K562 (cell line): ENCODE measurements around the gene CNIH3. TPM values are rescaled to one million over a fixed set of nuclear protein-coding genes. Genes with fewer than 3 reads are reported as not detected.

Experiments used
- CREM ChIP-seq: IDR thresholded peaks from 2 replicates; pipeline ENCODE4 v1.6.1; 2014; ENCODE audit warnings: antibody characterized with exemption, low read depth
- DEAF1 ChIP-seq: fragments of 450-650 bp; formaldehyde crosslinking; IDR thresholded peaks from 2 replicates; pipeline ENCODE4 v1.4.0; 2020; ENCODE audit warnings: mild to moderate bottlenecking, moderate library complexity
- ELF1 ChIP-seq: fragments of 200-800 bp; sonication (Bioruptor generic); IDR thresholded peaks from 2 replicates; pipeline ENCODE4 v1.6.1; 2016; ENCODE audit warnings: missing genetic modification characterization, missing compliant biosample characterization
- HSF4 ChIP-seq: fragments of 250-450 bp; sonication (Bioruptor Pico); IDR thresholded peaks from 2 replicates; pipeline ENCODE4 v2.1.2; 2022; ENCODE audit warnings: mild to moderate bottlenecking, moderate library complexity, borderline replicate concordance
- KAT2B ChIP-seq: IDR thresholded peaks from one replicate; pipeline ENCODE4 v1.6.1; 2012; ENCODE audit warnings: low read depth, mild to moderate bottlenecking, control low read depth, inconsistent platforms, low read length, moderate library complexity
- KLF13 ChIP-seq: fragments of 450-650 bp; IDR thresholded peaks from 2 replicates; pipeline ENCODE4 v1.6.1; 2016; ENCODE audit warnings: missing genetic modification characterization, low read depth, mild to moderate bottlenecking, missing compliant biosample characterization, moderate library complexity, borderline replicate concordance
- PURB ChIP-seq: sonication (generic); formaldehyde crosslinking; IDR thresholded peaks from 2 replicates; pipeline ENCODE4 v1.9.0; 2021; ENCODE audit warnings: low read depth, mild to moderate bottlenecking, missing genetic modification reagents
- RBM22 ChIP-seq: fragments of 200-400 bp; formaldehyde crosslinking; IDR thresholded peaks from 2 replicates; pipeline ENCODE4 v1.6.1; 2018; ENCODE audit warnings: low read length, low read depth; ENCODE audit not compliant: poor library complexity, severe bottlenecking
- REST ChIP-seq, 2 experiments: fragments of 450-650 bp; formaldehyde crosslinking in 1 of 2; IDR thresholded peaks; 2 replicates each; pipeline versions ENCODE4 v1.4.0 to v1.6.1; 2014 to 2020; ENCODE audit warnings: mild to moderate bottlenecking in 2 of 2, borderline replicate concordance in 1 of 2, low read depth in 1 of 2
- ZBED1 ChIP-seq: IDR thresholded peaks from 2 replicates; pipeline ENCODE4 v1.6.1; 2014
- ZNF3 ChIP-seq: fragments of 250-450 bp; sonication (Bioruptor Pico); IDR thresholded peaks from 2 replicates; pipeline ENCODE4 v1.5.0; 2021; ENCODE audit warnings: mild to moderate bottlenecking, moderate library complexity
- ZNF589 ChIP-seq: fragments of 200-800 bp; sonication (Bioruptor generic); IDR thresholded peaks from 2 replicates; pipeline ENCODE4 v1.6.1; 2016; ENCODE audit warnings: low read depth, missing genetic modification characterization, missing compliant biosample characterization
- polyA plus RNA-seq, 8 experiments: library from polyadenylated mRNA; depleted of rRNA in 4 of 8; stranded (reverse) in 5 of 8; unstranded in 3 of 8; fragments of >200 nt; fragmentation: Nextera tagmentation in 2 of 8; fragmentation: Illumina TruSeq in 1 of 8; extraction: Ambion mirVana in 2 of 8; extraction: Trizol in 1 of 8; gene quantifications; 2 replicates each; pipeline versions ENCODE4 v1.2.1 to v1.2.3, GENCODE V29; 2011 to 2014; ENCODE audit warnings: inconsistent platforms in 1 of 8, missing spikeins in 1 of 8
- total RNA-seq, 7 experiments: library from RNA; depleted of rRNA in 6 of 7; stranded (reverse); fragments of >200 nt in 6 of 7; fragmentation: Illumina TruSeq in 2 of 7; extraction: Trizol in 2 of 7; gene quantifications; 2 replicates each; pipeline versions ENCODE4 v1.2.1 to v1.2.3, GENCODE V29; 2011 to 2021; ENCODE audit warnings: low replicate concordance in 1 of 7
- TF ChIP-seq, protein P1 (sequence below): sonication (generic); formaldehyde crosslinking; IDR thresholded peaks from 2 replicates; pipeline ENCODE4 v1.8.0; 2022; ENCODE audit warnings: mild to moderate bottlenecking, missing genetic modification reagents
- TF ChIP-seq, protein P2 (sequence below): fragments of 250-450 bp; sonication (Bioruptor Pico); IDR thresholded peaks from 2 replicates; pipeline ENCODE4 v1.6.1; 2021; ENCODE audit warnings: mild to moderate bottlenecking

Gene CNIH3
- total and polyA plus RNA-seq, 9 of the 15 experiments (the other 6 are each of a cell fraction or from before 2014, with no cell fraction given): 0.14 to 1.8 (median 0.79) TPM

- TF ChIP-seq, protein P1, sequence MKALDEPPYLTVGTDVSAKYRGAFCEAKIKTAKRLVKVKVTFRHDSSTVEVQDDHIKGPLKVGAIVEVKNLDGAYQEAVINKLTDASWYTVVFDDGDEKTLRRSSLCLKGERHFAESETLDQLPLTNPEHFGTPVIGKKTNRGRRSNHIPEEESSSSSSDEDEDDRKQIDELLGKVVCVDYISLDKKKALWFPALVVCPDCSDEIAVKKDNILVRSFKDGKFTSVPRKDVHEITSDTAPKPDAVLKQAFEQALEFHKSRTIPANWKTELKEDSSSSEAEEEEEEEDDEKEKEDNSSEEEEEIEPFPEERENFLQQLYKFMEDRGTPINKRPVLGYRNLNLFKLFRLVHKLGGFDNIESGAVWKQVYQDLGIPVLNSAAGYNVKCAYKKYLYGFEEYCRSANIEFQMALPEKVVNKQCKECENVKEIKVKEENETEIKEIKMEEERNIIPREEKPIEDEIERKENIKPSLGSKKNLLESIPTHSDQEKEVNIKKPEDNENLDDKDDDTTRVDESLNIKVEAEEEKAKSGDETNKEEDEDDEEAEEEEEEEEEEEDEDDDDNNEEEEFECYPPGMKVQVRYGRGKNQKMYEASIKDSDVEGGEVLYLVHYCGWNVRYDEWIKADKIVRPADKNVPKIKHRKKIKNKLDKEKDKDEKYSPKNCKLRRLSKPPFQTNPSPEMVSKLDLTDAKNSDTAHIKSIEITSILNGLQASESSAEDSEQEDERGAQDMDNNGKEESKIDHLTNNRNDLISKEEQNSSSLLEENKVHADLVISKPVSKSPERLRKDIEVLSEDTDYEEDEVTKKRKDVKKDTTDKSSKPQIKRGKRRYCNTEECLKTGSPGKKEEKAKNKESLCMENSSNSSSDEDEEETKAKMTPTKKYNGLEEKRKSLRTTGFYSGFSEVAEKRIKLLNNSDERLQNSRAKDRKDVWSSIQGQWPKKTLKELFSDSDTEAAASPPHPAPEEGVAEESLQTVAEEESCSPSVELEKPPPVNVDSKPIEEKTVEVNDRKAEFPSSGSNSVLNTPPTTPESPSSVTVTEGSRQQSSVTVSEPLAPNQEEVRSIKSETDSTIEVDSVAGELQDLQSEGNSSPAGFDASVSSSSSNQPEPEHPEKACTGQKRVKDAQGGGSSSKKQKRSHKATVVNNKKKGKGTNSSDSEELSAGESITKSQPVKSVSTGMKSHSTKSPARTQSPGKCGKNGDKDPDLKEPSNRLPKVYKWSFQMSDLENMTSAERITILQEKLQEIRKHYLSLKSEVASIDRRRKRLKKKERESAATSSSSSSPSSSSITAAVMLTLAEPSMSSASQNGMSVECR (CRISPR knock-in tag): 0 out of 2 replicates have a peak, but pooled peaks have one; percentile 18
- TF ChIP-seq RBM22: no peak
- no peak for TF ChIP-seq ZNF3 (CRISPR knock-in tag)
- no peak for TF ChIP-seq ZNF589 (CRISPR knock-in tag)
- no peak for TF ChIP-seq ELF1 (tag)
- no peak for TF ChIP-seq CREM
- TF ChIP-seq DEAF1 (CRISPR knock-in tag): peak; percentile 76
- TF ChIP-seq ZBED1: no peak
- no peak for TF ChIP-seq KLF13 (tag)
- TF ChIP-seq, protein P2, sequence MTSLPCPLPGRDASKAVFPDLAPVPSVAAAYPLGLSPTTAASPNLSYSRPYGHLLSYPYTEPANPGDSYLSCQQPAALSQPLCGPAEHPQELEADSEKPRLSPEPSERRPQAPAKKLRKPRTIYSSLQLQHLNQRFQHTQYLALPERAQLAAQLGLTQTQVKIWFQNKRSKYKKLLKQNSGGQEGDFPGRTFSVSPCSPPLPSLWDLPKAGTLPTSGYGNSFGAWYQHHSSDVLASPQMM (CRISPR knock-in tag): no peak
- TF ChIP-seq REST (IDR thresholded peaks at IDR 0.05; ENCODE audit: borderline replicate concordance): peak; percentile 64; the same call in 1 of the 2 replicates
- TF ChIP-seq REST (CRISPR knock-in tag; IDR thresholded peaks at IDR 0.05; ENCODE audit: low read depth): no peak
- TF ChIP-seq PURB (CRISPR knock-in tag): no peak
- TF ChIP-seq KAT2B: no peak
- no peak for TF ChIP-seq HSF4
Measured at GRCh38 chr1:224641030-224641429, 24.9 kb downstream of the CNIH3 start (continued).
